Effector memory CD8-positive, alpha-beta T cell (primary cell): ENCODE measurements around the gene USP7.

Experiments
- ATAC-seq: fragments of 150-1000 bp; cut with Tn5 transposase; replicated peaks from 2 replicates; pipeline ENCODE4 v1.10.0; 2021; ENCODE audit warnings: mild to moderate bottlenecking, moderate library complexity
- DNase-seq, 3 experiments: peaks; one replicate each; pipeline ENCODE4 v3.0.0; 2021
- H3K27ac Mint-ChIP-seq, 2 donors: one replicate each; pipeline ENCODE4 v1.8.0; 2022; ENCODE audit warnings: mild to moderate bottlenecking in 2 of 2, mixed read lengths in 2 of 2, moderate library complexity in 2 of 2
- H3K27me3 Mint-ChIP-seq, 2 donors: one replicate each; pipeline ENCODE4 v1.8.0; 2022; ENCODE audit warnings: mixed read lengths in 2 of 2
- H3K36me3 Mint-ChIP-seq: one replicate; pipeline ENCODE4 v1.8.0; 2022; ENCODE audit warnings: mild to moderate bottlenecking, moderate library complexity, mixed read lengths; ENCODE audit not compliant: insufficient read depth
- H3K4me1 Mint-ChIP-seq, 2 donors: one replicate each; pipeline ENCODE4 v1.8.0; 2022; ENCODE audit warnings: low read depth in 2 of 2, mixed read lengths in 2 of 2
- H3K4me3 Mint-ChIP-seq, 2 donors: one replicate each; pipeline ENCODE4 v1.8.0; 2022; ENCODE audit warnings: mild to moderate bottlenecking in 2 of 2, mixed read lengths in 2 of 2, moderate library complexity in 2 of 2
- H3K9me3 Mint-ChIP-seq, 2 donors: one replicate each; pipeline ENCODE4 v1.8.0; 2022; ENCODE audit warnings: mixed read lengths in 2 of 2

Gene USP7

DNA sequence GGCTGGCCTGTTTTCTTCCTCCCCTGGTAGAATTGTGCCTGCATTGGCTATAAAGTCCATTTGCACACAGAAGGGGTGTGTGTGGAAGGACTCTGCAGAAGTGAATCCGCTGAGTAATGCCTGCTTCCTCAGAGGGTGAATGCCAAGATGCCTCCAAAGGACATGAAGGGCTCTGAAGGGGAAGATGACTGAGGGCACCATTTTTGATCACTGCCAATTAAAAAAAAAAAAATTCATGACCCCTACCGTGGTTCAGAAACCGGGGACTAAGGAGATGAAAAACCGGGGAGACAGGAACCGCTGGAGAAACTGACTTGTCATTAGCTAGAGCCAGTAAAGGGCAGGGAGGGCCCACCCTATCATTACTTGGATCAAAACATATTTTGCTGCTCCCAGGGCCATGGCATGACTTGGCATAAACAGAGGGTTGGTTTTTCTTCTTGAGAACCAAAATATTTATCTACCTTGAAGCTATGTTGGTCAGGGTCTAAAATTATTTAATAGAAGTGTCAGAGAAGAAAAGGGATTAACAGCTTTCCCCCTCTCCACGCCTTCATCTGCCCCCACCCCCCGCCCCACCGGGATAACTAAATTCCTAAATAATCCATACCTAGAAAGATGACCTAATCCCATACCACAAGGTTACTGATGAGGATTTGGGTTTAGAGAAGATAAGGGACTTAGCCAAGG is 3.6 kb upstream of the USP7 start:
- Mint-ChIP-seq H3K4me3 (no peak overlapping the region), H3K36me3 (peaks cover 12% of the 10 kb centered on the region), H3K9me3 (no peaks in the 10 kb centered on the region), H3K27ac (no peak overlapping the region), H3K4me1 (peaks cover 2% of the 10 kb centered on the region in 2 donors), H3K27me3 (peaks cover 5 to 13% of the 10 kb centered on the region in 2 donors)
- no peak for DNase-seq
- no peak for ATAC-seq

DNA sequence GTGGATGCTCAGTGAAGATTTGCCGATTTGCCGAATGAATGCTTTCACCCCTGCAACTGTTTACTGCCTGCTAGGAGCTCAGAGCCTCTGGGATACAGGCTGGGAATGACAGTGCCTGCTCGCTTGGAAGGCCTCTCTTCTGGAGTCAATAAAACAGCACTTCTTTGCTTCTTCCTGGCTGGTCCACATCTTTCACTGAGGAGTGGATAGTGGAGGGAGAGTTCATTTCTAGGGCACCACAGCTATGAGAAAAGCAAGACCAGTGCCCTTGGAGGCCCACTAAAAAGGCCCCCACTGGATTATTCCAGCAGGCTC is 3.1 kb upstream of the USP7 start:
- H3K4me3 Mint-ChIP-seq = no peak overlapping the region
- H3K9me3 Mint-ChIP-seq = no peaks in the 10 kb centered on the region
- H3K4me1 Mint-ChIP-seq = peaks cover 7% of the 10 kb centered on the region in 2 donors

DNA sequence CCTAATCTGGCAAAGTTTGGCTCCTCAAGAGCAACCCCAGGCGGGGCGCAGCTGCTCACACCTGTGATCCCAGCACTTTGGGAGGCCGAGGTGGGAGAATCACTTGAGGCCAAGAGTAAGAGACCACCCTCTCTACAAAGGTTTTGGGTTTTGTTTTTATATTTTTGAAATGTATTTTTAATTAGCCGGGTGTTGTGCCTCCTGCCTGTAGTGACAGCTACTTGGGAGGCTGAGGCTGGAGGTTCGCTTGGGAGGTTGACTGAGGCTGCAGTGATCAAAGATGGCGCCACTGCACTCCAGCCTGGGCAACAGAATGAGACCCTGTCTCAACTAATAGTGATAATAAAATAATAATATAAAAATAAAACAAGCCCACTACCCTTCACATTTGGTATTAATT is 756 bp upstream of the USP7 start:
- peaks cover 5 to 13% of the 10 kb centered on the region in 2 donors for H3K27me3 Mint-ChIP-seq
- H3K36me3 Mint-ChIP-seq = peaks cover 27% of the 10 kb centered on the region
- DNase-seq (no peak), ATAC-seq (no peak)
- no peaks in the 10 kb centered on the region for H3K9me3 Mint-ChIP-seq
- peaks cover 27 to 29% of the 10 kb centered on the region in 2 donors for H3K4me1 Mint-ChIP-seq
- peak overlapping the region; percentile 19 to 74 for H3K27ac Mint-ChIP-seq
- peak overlapping the region; percentile 57 to 65 for H3K4me3 Mint-ChIP-seq

More for the DNA sequence above, 3.1 kb upstream of the USP7 start:
- ATAC-seq = no peak
- Mint-ChIP-seq H3K27ac (no peak overlapping the region), H3K36me3 (peaks cover 17% of the 10 kb centered on the region), H3K27me3 (peaks cover 5 to 13% of the 10 kb centered on the region in 2 donors)
- no peak for DNase-seq

DNA sequence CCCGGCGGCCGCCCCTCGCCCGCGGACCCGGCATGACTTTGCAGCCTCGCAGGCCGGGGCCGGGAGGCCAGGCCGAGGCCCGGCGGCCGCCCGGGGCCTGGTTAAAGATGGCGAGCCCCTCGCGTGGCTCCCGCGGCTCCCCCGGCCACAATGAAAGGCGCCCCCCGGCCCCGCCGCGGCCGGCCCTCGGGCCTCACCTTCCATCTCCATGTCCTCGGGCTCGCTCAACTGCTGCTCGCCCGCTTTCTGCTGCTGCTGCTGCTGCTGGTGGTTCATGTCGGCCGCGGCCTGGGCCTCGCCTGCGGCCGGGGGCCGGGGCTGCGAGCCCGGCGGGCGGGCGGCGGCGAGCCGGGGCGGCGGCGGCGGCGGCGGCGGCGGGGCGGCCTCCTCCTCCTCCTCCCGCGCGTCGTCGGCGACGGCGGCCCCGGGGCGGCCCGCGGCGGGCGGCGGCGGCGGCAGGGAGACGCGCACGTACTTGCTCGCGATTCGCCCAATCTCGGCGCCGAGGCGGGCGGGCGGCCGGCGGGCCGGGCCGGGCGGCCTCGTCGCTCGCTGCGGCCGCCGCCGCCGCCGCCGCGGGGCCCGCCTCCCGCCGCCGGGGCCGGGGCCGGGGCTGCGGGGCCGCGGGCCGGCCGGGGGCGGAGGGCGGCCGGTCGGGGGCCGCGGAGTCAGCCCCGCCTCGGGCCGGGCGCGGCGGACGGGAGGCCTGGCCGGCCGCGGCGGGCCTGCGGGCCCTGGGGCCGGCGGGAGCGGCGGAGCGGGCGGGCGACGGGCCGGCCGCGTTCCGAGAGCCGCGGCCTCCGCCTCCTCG is 491 bp downstream of the USP7 start:
- Mint-ChIP-seq H3K9me3 (no peaks in the 10 kb centered on the region), H3K36me3 (peaks cover 24% of the 10 kb centered on the region), H3K4me3 (peak overlapping the region; percentile 84 to 94), H3K4me1 (peaks cover 39 to 42% of the 10 kb centered on the region in 2 donors), H3K27me3 (peaks cover 5 to 13% of the 10 kb centered on the region in 2 donors), H3K27ac (peak overlapping the region; percentile 88 to 92)
- DNase-seq (no peak), ATAC-seq (no peak)

DNA sequence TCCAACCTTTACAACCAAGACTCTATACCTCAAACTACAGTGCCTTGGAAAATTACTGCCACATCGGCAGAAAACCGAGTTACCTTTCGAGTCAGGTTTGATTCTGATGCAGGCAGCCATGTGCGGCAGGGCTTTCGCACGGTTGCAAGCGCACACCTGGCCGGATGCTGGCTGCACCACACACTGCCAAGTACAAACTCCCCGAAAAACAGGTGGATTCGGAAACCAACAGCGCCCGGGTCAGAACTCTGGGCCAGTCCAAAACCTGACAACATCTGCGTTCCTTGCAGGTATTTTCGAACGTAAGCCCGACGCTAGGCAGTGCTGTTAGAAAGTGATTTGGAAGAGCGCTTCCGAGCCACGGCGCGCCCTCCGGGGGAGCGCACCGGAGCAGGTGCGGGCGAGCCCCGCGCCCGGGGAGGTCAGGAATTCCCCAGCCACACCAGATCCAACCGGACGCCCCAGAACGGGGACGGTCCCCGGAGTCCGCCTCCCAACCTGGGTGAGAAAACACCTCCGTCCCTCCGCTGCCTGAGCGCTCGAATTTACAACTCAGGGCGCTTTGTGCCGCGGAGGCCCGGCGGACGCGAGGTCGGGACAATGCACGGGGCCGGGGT is 1.2 kb downstream of the USP7 start:
- H3K27ac Mint-ChIP-seq = peak overlapping the region; percentile 88 to 92
- H3K27me3 Mint-ChIP-seq = peaks cover 5 to 13% of the 10 kb centered on the region in 2 donors
- H3K4me3 Mint-ChIP-seq = peak overlapping the region; percentile 84 to 94
- ATAC-seq (peak; percentile 41), DNase-seq (peak; percentile 35 to 49 (median 41))
- no peaks in the 10 kb centered on the region for H3K9me3 Mint-ChIP-seq
- H3K4me1 Mint-ChIP-seq = peaks cover 45 to 49% of the 10 kb centered on the region in 2 donors
- peaks cover 24% of the 10 kb centered on the region for H3K36me3 Mint-ChIP-seq

DNA sequence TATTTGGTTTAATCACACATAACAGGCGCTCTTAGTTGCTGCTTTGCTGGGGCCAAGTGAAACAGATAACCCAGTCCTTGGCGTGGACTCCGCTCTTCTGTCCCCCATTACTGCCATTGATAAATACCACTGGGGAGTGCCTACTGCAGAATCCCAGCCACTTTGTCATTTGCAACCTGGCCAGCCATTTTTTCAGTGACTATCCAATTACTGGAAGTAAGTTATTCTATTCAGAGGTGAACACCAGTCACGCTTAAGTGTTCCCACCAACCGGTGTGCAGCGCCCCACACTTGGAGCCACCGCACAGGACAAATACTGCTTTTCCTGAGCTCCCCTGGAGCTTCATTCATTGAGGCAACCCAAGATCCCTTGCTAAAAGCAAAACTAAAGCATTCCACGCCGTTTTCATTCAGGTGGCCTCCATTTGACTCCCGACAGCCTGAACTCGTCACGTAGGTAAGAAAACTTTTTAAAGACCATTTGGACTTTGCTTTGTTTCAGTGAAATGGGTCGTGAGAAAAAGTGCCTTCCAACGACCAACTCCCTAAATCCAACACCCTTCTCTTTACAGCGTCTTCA is 1.8 kb downstream of the USP7 start:
- Mint-ChIP-seq H3K4me1 (peaks cover 50 to 55% of the 10 kb centered on the region in 2 donors), H3K9me3 (no peaks in the 10 kb centered on the region), H3K27me3 (peaks cover 5 to 10% of the 10 kb centered on the region in 2 donors), H3K36me3 (peaks cover 24% of the 10 kb centered on the region), H3K4me3 (peak overlapping the region; percentile 84 to 94), H3K27ac (peak overlapping the region; percentile 88 to 92)
- ATAC-seq (no peak), DNase-seq (no peak)

DNA sequence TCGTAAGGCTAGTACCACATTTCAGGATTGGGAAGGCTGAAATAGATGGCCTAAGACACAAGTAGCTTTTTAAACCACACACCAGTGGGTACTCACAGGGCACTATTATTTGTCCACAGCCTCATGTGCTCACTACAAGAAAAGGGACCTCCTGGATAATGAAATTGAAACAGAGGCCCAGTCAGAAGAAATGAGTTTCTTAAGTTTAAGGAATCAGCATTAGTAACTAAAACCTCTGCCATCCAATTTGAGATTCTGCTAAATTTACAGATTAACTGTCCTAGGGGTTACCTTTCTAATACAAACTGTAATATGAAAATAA is 3.0 kb downstream of the USP7 start:
- Mint-ChIP-seq H3K36me3 (peaks cover 24% of the 10 kb centered on the region), H3K4me3 (peak overlapping the region; percentile 84 to 94), H3K27ac (peak overlapping the region; percentile 88 to 92), H3K27me3 (no peaks in the 10 kb centered on the region), H3K9me3 (no peaks in the 10 kb centered on the region), H3K4me1 (peaks cover 62 to 64% of the 10 kb centered on the region in 2 donors)
- ATAC-seq (no peak), DNase-seq (no peak)

DNA sequence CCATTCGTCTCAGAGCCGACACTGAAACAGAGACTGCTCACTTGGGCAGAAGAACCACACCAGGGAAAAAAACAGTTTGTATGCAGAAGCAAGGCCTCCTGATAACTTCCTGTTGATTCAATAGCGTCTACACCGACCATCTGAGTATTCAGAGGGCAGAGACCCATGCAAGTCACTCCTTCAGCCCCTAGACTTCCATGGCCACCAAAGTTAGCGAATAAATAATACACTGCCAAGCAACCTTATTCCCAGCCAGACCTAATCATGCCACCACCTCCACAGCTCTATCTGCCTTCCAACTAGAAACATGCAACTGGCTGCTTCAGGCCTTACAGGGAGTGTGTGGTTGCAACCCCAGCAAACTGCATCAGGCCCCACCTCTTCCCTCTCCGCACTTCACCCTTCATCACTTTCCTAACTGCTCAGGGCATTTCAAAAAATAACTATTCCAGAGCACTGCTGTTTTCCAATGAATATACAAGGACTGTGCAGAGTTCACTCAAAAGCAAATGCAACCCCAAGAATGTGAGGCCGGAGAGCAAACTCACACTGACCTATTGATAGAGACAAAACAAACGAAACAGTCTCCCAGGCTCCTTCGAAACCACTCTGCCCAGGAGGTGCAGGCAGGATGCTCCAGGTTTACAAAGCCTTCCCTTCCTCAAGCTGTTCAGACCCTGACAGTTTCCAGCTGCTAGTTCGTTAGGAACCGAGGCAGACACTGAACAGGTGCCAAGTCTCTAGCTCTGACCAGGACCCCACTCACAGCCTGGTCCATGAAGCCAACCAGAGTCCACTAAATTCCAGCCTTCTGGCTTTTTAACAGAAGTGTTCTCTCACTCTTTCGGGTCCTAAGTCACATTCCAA is 3.6 kb downstream of the USP7 start:
- peaks cover 24% of the 10 kb centered on the region for H3K36me3 Mint-ChIP-seq
- no peak for ATAC-seq
- H3K4me3 Mint-ChIP-seq = peak overlapping the region; percentile 84 to 94

DNA sequence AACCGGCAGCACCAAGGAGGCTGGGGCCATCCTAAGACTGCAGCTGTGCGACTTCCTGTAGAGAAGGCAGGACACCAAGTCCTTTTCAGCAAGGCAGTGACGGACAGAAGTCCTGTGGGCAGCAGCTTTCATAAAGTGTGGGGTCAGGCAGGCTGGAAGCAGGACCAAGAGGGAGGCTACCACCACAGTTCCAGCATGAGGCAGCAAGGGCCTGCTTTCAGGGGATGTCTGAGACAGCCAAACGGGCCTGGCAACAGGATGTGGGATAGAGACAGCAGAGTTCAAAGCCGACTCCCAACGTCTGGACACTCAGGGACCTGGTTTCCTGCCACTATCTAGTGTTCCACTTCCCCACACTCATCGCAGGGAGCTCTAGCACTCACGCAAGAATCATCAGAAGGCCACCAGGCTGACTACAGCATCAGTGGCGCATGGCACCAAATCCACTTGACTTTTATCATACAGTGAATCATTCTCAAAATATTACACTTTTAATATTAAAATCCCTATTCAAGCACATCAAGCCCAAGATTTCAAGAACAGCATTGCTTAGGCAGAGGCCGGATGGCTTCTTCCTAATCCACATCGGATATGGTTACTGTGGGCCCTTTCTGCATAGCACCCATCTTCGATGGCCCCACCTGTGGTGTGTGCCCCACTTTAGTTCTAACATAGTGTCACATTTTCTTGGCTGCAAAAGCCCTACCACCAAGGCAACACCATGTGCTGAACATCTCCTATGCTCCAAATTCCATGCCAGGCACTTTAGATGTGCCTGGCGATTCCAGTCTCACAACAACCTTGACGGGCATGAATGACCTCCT is 5.2 kb downstream of the USP7 start:
- peak in 1 of 3 experiments; percentile 25 for DNase-seq
- no peaks in the 10 kb centered on the region for H3K9me3 Mint-ChIP-seq
- H3K4me1 Mint-ChIP-seq = peaks cover 70 to 74% of the 10 kb centered on the region in 2 donors
- peak overlapping the region; percentile 84 to 94 for H3K4me3 Mint-ChIP-seq
- H3K36me3 Mint-ChIP-seq = peaks cover 24% of the 10 kb centered on the region
- ATAC-seq = peak; percentile 14
- H3K27me3 Mint-ChIP-seq = no peaks in the 10 kb centered on the region
- H3K27ac Mint-ChIP-seq = peak overlapping the region; percentile 88 to 92

More for the DNA sequence above, 3.6 kb downstream of the USP7 start:
- H3K9me3 Mint-ChIP-seq = no peaks in the 10 kb centered on the region
- no peak for DNase-seq
- peaks cover 65 to 66% of the 10 kb centered on the region in 2 donors for H3K4me1 Mint-ChIP-seq
- H3K27me3 Mint-ChIP-seq = no peaks in the 10 kb centered on the region
- peak overlapping the region; percentile 88 to 92 for H3K27ac Mint-ChIP-seq

DNA sequence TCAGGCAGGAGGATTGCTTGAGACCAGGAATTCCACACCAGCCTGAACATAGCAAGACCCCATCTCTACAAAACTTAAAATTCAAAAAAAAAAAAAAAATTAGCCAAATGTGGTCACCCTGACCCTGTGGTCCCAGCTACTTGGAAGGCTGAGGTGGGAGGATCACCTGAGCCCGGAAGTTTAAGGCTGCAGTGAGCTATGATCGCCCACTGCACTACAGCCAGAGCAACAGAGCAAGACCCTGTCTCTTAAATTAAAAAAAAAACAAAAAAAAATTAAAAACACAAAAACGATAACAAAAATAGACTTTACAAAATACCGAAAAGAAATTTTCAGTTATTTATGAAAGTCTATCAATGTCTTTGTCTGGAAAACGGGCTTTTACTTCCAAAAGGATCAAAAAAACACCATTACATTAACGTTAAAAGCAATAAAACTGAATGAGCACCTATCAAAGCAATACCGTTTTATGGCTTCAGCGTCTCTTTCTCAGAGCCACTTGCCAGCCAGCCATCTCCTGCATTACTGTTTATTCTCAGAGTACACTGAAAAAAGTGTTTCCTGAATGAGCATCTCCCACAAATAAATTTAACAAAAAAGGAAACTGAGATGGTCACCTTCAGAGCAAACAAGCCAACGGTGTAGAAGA is 6.1 kb downstream of the USP7 start:
- Mint-ChIP-seq H3K27ac (peak overlapping the region; percentile 88 to 92), H3K27me3 (no peaks in the 10 kb centered on the region), H3K9me3 (no peaks in the 10 kb centered on the region), H3K4me3 (peak overlapping the region; percentile 84 to 94), H3K36me3 (peaks cover 25% of the 10 kb centered on the region), H3K4me1 (peaks cover 76 to 81% of the 10 kb centered on the region in 2 donors)
- DNase-seq (no peak), ATAC-seq (no peak)

DNA sequence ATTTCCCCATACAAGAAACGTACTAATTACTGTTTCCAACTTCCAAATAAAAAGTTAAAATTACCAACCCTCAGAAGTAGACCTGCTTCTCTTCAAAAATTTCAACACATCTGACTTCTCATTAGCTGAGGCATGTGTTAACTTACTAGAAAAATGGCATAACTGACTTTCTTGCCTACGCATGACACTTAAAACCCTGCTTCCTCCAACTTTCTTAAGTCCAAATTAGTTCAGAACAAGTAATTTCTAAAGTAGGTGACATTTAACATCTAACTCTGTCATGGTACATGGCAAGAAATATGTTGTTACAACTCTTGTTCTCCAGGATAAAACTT is 6.7 kb downstream of the USP7 start:
- peak overlapping the region in 1 of 2 donors; percentile 92 for H3K27ac Mint-ChIP-seq
- ATAC-seq = no peak

More for the DNA sequence above, 6.7 kb downstream of the USP7 start:
- peak overlapping the region; percentile 84 to 94 for H3K4me3 Mint-ChIP-seq
- H3K36me3 Mint-ChIP-seq = peaks cover 23% of the 10 kb centered on the region
- H3K9me3 Mint-ChIP-seq = no peaks in the 10 kb centered on the region
- DNase-seq = no peak
- peaks cover 77 to 81% of the 10 kb centered on the region in 2 donors for H3K4me1 Mint-ChIP-seq
- H3K27me3 Mint-ChIP-seq = no peaks in the 10 kb centered on the region
